Activated T-cell treated with anti-CD3 and anti-CD28 coated beads, Interleukin-2, amount 50 U/mL, for 24 hours (primary cell): ENCODE results near the gene ADORA2A.

Experiments used
- DNase-seq: peaks from one replicate; pipeline ENCODE4 v3.0.0-alpha.2; 2020
- H3K27ac Mint-ChIP-seq: 2 replicates; pipeline ENCODE4 v1.8.0; 2020; ENCODE audit warnings: mild to moderate bottlenecking, mixed read lengths
- H3K27me3 Mint-ChIP-seq: 2 replicates; pipeline ENCODE4 v1.8.0; 2020; ENCODE audit warnings: mixed read lengths
- H3K36me3 Mint-ChIP-seq: 2 replicates; pipeline ENCODE4 v1.8.0; 2020; ENCODE audit warnings: low read depth, mixed read lengths
- H3K4me1 Mint-ChIP-seq: 2 replicates; pipeline ENCODE4 v1.8.0; 2020; ENCODE audit warnings: low read depth, mixed read lengths
- H3K4me3 Mint-ChIP-seq: 2 replicates; pipeline ENCODE4 v1.8.0; 2020; ENCODE audit warnings: mild to moderate bottlenecking, moderate library complexity, mixed read lengths
- H3K9me3 Mint-ChIP-seq: 2 replicates; pipeline ENCODE4 v1.8.0; 2020; ENCODE audit warnings: mixed read lengths

ADORA2A gene

DNA sequence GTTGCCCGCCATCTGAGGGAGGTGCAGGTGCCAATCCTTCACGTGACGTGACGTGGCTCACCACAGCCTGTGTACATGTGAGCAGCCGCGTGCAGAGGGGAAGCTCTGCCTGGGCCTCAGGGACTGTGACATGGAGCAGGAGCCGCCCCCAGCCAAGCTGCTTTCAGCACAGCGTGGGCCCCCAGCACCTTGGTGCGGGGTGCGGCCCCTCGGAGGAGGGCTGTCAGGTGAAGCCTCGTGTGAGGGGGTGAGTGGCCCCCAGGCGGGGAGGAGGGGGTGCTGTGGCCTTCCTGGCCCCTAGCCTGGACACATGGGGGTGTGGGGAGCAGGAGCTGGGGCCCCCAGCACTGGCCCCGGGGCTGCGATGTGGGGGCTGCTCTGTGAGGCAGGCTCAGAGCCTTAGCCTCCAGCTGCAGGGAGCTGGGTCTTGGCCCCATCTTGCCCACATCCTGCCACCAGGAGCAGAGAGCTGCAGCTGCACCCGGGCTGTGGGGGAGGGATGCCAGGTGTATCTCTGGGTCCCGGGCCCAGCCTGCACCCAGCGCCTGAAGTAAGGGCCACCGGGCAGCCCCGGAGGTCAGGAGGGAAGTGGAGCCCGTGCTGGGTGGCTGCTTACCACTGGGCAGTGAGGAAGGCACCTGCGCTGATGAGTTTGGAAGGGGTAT lies at the start of gene ADORA2A:
TSS of gene ADORA2A (plus strand) at position 100 of the 665 bp plus-strand sequence. CDS start 5,806 bp downstream, outside the sequence.
- Mint-ChIP-seq H3K36me3 (peaks cover 36% of the 10 kb centered on the region), H3K27ac (peak within 1 kb of the TSS; percentile 92), H3K4me1 (peaks cover 72% of the 10 kb centered on the region), H3K4me3 (peak within 1 kb of the TSS; percentile 85), H3K9me3 (no peaks in the 10 kb centered on the region), H3K27me3 (no peaks in the 10 kb centered on the region)
- DNase-seq = peak; percentile 87

DNA sequence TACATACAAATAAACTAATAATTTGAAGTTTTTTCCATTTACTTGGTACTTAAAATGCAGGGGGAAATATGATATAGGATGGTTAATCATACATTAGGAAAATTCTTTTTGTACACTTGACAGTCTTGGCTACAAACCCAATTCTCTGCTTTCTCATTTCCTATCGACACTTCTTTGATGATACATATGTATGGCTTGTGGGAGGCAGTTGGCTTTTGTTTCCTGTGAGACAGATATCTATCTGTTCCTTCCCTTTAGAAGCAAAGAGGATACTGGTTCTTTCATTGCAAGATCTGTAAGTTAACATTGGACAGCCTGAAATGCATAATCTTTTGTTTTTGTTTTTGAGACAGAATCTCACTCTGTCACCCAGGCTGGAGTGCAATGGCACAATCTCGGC lies 47.9 kb upstream of the ADORA2A start:
- Mint-ChIP-seq H3K36me3 (peaks cover 75% of the 10 kb centered on the region), H3K27ac (peak overlapping the region; percentile 33), H3K9me3 (peaks cover 4% of the 10 kb centered on the region), H3K27me3 (no peaks in the 10 kb centered on the region), H3K4me1 (peaks cover 31% of the 10 kb centered on the region), H3K4me3 (no peak overlapping the region)
- no peak for DNase-seq

DNA sequence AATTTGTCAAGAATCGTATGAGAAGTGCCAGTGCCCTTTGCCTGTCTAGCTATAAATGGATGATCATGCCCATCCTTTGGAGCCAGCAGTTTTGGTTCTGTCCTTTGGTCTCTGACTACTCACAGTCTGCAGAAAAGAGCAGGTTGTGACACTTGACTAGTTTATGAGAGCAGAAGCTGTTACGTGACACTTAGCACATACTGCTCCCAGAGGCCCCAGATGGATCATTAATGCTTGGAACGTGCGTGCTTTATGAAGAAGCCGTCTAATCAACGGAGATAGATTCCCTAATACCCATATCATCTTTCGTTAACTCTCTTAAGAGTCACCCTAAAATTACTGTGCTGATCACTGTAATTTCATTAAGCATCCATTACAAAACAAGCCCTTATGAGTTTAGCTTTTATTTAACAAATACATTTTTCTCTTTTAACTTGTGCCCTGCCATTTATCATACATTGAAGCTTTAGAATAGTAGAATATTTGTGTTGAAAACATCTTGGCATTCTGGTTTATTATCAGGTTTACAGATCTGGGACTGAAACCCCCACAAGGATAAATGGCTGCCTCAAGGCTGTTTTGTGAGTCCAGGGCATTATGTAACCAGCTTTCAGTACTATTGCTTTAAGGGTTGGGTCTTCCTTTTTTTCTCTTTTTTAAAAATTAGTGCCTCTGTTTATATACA lies 47.0 kb upstream of the ADORA2A start:
- no peak for DNase-seq
- H3K36me3 Mint-ChIP-seq = peaks cover 67% of the 10 kb centered on the region
- H3K4me1 Mint-ChIP-seq = peaks cover 31% of the 10 kb centered on the region
- no peaks in the 10 kb centered on the region for H3K27me3 Mint-ChIP-seq
- H3K27ac Mint-ChIP-seq = peak overlapping the region; percentile 33
- no peaks in the 10 kb centered on the region for H3K9me3 Mint-ChIP-seq
- H3K4me3 Mint-ChIP-seq = no peak overlapping the region

DNA sequence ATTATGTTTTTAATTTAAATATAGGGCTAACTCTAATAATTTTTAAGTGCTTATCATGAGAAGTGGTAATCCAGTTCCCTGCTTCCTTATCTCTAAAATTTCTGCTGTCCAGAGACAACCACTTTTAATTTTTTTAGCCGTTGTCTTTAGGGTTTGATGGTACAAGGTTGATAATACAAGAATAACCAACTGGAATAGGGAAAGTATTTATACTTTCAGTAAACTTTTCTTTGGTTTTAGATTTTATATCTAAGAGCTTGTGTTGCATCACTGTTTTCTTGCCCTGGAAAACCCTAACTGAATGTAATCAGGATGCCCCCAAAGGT lies 46.5 kb upstream of the ADORA2A start:
- no peaks in the 10 kb centered on the region for H3K9me3 Mint-ChIP-seq
- no peak overlapping the region for H3K4me3 Mint-ChIP-seq
- no peak overlapping the region for H3K27ac Mint-ChIP-seq
- H3K4me1 Mint-ChIP-seq = peaks cover 31% of the 10 kb centered on the region
- H3K27me3 Mint-ChIP-seq = no peaks in the 10 kb centered on the region
- DNase-seq = no peak
- peaks cover 63% of the 10 kb centered on the region for H3K36me3 Mint-ChIP-seq

DNA sequence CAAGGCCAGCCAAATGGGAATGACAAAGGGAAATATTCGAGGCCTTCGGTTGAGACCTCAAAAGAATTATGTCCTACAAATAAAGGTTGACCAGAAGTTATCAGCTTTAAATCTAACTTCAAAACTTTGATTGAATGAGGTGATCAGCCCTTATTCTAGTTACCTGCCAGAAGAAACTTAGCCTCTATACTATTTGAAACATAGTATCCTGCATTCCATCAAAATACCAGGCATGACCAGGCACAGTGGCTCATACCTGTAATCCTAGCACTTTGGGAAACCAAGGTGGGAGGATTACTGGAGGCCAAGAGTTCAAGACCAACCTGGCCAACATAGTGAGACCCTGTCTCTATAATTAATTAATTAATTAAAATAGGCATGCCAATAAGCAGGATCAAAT lies 44.3 kb upstream of the ADORA2A start:
- no peak for DNase-seq
- Mint-ChIP-seq H3K4me3 (no peak overlapping the region), H3K36me3 (peaks cover 49% of the 10 kb centered on the region), H3K27ac (no peak overlapping the region), H3K4me1 (peaks cover 20% of the 10 kb centered on the region), H3K27me3 (no peaks in the 10 kb centered on the region), H3K9me3 (no peaks in the 10 kb centered on the region)

DNA sequence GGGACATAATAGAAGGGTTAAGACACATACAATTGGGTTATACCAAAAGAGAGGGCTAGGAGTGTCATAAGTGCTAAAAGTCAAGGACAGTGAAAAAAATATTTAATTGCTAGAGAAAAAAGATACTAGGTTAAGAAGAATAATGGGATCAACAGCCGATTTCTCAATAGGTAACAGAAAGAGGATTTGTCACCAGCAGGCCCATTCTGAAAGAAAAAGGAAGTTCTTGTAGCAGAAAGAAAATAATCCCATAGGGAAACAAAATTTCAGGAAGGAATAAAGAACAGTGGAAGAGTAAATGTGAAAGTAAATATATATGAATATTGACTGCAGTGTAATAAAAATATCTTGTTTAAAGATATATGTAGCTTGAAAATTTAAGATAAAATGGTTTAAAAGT lies 43.3 kb upstream of the ADORA2A start:
- no peak overlapping the region for H3K27ac Mint-ChIP-seq
- H3K4me1 Mint-ChIP-seq = peaks cover 12% of the 10 kb centered on the region
- no peaks in the 10 kb centered on the region for H3K27me3 Mint-ChIP-seq
- H3K9me3 Mint-ChIP-seq = no peaks in the 10 kb centered on the region
- H3K4me3 Mint-ChIP-seq = no peak overlapping the region
- DNase-seq = no peak
- H3K36me3 Mint-ChIP-seq = peaks cover 38% of the 10 kb centered on the region

DNA sequence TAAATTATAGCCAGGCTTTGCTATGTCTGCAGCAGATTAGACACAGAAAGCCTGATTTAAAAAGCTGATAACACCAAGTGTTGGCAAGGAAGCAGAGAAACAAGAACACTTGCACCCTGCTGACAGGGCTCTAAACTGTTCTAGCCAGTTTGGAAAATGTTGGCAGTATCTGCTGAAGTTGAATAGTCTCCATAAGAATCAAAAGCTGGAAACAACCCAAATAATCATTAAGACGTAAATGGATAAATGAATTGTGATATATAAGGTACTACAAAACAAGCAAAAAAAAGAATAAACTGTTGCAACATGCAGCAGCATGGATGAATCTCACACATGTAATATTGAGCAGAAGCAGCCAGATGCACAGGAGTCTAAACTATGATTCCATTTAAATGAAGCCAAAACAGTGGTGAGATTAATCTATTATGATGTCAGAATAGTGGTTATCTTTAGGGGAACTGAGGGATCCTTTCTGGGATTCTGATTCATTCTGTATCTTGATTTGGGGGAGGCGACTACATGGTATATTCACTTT lies 40.4 kb upstream of the ADORA2A start:
- no peak for DNase-seq
- H3K9me3 Mint-ChIP-seq = no peaks in the 10 kb centered on the region
- H3K27me3 Mint-ChIP-seq = no peaks in the 10 kb centered on the region
- H3K36me3 Mint-ChIP-seq = peaks cover 31% of the 10 kb centered on the region
- H3K27ac Mint-ChIP-seq = no peak overlapping the region
- H3K4me3 Mint-ChIP-seq = no peak overlapping the region
- H3K4me1 Mint-ChIP-seq = peaks cover 10% of the 10 kb centered on the region

DNA sequence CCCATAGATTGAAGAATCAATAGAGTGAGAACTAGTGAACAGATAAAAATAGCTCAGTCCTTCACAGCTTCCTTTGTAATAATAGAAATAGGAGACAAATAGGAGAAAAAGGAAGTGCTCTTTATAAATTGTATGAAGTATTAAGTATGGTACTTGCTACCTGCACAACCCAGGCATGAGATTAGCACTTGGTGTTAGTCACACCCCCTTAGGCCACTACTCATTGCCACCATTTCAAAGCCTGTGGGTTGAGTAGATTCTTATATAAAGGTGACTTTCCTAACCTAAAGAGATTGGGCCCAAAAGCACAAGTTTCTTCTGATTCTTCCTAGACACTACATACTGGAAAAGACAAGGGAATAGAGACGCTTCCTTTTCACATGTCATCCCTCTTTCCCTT lies 37.7 kb upstream of the ADORA2A start:
- no peak overlapping the region for H3K4me3 Mint-ChIP-seq
- no peak overlapping the region for H3K27ac Mint-ChIP-seq
- peaks cover 14% of the 10 kb centered on the region for H3K4me1 Mint-ChIP-seq
- peaks cover 27% of the 10 kb centered on the region for H3K36me3 Mint-ChIP-seq
- H3K9me3 Mint-ChIP-seq = no peaks in the 10 kb centered on the region
- DNase-seq = no peak
- no peaks in the 10 kb centered on the region for H3K27me3 Mint-ChIP-seq

DNA sequence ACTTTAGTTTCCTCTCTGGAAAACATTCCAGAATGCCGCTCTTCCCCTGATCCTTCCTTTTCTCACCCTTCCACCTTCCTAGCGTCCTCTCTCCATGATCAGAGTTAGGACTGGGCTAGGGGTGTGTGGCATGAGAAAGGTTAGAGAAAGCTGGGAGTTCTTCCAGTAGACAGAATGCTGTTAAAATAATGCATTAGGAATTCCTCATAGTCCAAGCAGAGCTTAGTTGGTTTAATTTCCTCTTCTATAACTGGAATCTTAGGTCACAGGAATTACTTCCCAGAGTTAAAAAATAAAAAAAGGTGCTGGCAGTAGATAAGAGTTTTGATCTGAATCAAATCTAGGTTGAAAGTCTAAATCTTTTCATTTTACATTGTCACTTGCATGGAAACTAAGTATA lies 37.2 kb upstream of the ADORA2A start:
- no peaks in the 10 kb centered on the region for H3K9me3 Mint-ChIP-seq
- H3K4me3 Mint-ChIP-seq = no peak overlapping the region
- H3K27ac Mint-ChIP-seq = no peak overlapping the region
- H3K4me1 Mint-ChIP-seq = peaks cover 14% of the 10 kb centered on the region
- no peak for DNase-seq
- no peaks in the 10 kb centered on the region for H3K27me3 Mint-ChIP-seq
- H3K36me3 Mint-ChIP-seq = peaks cover 30% of the 10 kb centered on the region

DNA sequence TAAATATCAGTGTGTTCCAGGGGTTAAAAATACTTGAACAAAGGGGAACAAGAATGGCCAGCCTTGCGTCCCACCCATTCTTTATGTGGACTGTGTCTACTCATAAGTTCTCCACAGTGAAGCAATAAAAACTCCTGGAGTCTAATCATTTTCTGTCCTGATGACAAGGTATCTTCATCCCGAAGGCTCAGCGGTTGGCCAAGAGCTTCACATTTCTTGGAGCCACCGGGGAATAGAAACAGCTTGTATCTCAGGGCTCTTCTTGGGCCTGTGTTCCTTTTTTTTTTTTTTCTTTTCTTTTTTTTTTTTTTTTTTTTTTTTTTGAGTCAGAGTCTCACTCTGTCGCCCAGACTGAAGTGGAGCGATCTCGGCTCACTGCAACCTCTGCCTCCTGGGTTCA lies 36.8 kb upstream of the ADORA2A start:
- Mint-ChIP-seq H3K4me1 (peaks cover 14% of the 10 kb centered on the region), H3K4me3 (no peak overlapping the region), H3K9me3 (no peaks in the 10 kb centered on the region), H3K27me3 (no peaks in the 10 kb centered on the region), H3K36me3 (peaks cover 33% of the 10 kb centered on the region), H3K27ac (no peak overlapping the region)
- DNase-seq = no peak

DNA sequence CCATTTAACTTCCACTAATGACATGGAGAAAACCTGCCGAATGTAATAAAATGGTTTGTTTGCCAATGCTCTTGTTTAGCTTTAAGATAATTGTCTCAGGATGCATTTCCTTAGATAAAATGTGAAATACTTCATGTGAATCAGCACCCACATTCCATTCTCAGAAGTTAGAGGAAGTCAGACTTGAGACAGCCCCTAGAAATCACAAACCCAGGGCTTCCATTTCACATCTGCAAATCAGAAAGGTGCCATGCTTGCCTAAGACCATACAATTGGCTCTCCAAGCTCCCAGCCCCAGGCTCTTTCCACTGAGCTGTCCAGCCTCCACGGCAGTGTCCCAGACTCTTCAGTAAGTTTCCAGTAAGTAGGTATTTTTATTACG lies 35.6 kb upstream of the ADORA2A start:
- DNase-seq = no peak
- H3K4me3 Mint-ChIP-seq = no peak overlapping the region
- no peaks in the 10 kb centered on the region for H3K9me3 Mint-ChIP-seq
- H3K36me3 Mint-ChIP-seq = peaks cover 40% of the 10 kb centered on the region
- H3K27me3 Mint-ChIP-seq = no peaks in the 10 kb centered on the region
- H3K4me1 Mint-ChIP-seq = peaks cover 14% of the 10 kb centered on the region
- peak overlapping the region; percentile 37 for H3K27ac Mint-ChIP-seq

DNA sequence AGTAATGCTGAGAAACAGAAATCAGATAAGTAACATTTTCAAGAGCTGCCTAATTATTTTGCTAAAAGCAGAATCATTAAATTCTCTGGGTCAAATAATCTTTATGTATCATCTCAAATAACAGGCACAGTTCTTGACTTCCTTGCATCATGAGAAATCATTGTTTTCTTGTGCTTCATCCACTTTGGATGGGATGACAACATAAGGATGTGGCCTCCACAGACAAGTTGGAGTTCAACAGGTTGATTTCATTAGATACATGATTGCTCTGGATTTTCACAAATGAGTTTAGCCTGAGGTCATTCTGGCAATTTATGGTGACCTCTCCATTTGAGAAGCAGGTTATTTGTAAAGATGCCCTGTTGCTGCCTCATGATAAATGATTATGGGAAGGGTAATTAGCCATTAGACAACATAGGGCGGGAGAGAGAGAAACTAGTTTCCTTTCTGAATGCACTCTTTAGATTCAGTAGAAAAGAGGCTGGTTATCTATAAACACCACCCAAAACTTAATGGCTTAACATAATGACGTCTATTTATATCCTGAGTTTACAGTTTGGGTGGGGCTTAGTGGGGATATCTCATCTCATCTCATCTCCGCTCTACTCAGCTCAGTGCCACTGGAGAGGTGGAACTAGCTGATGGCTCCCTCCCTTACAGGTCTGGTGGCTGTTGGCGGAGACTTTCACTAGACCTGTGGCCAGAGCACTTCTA lies 35.0 kb upstream of the ADORA2A start:
- Mint-ChIP-seq H3K36me3 (peaks cover 41% of the 10 kb centered on the region), H3K27me3 (no peaks in the 10 kb centered on the region), H3K9me3 (no peaks in the 10 kb centered on the region), H3K4me1 (peaks cover 14% of the 10 kb centered on the region), H3K4me3 (no peak overlapping the region), H3K27ac (peak overlapping the region; percentile 37)
- no peak for DNase-seq

DNA sequence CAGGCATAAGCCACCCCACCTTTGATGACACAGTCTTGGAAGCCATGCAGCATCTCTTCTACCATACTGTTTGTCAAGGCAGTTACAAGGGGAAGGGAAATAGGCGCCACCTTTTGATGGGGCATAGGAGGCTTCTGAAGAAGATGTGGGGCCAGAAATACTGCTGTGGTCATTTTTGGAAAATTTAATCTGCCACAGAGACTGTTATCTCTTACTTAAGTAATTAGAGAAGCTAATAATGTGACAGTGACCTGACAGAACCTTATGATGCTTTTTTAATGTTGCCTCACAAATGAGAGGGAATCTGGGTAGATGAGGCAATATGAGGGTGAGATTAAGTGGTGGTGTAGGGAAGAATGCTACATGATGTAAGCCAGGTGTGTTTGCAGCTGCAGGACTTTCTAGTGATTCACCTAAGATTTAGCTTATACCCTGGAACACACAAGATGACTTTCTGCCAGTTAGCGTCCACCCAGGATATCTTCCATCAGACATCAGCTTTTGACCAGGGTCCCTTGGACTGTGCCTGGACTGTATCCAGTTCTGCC lies 34.3 kb upstream of the ADORA2A start:
- Mint-ChIP-seq H3K36me3 (peaks cover 47% of the 10 kb centered on the region), H3K27me3 (no peaks in the 10 kb centered on the region), H3K4me1 (peaks cover 18% of the 10 kb centered on the region), H3K4me3 (no peak overlapping the region), H3K27ac (no peak overlapping the region), H3K9me3 (no peaks in the 10 kb centered on the region)
- no peak for DNase-seq

DNA sequence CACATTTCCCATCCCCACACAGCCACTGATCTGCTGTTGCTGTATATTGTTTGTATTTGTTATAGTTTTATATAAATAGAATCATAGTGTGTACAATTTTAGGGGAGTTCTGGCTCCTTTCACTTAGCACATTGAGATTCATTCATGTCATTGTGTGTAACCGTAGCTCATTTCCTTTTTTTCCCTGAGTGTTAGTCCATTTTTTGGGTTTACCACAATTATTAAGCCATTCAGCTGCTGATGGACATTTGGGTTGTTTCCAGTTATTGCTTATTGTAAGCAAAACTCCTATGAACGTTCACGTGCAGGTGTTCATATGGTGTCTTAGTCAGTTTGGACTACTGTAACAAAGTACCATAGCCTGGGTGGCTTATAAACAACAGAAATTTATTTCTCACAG lies 33.6 kb upstream of the ADORA2A start:
- Mint-ChIP-seq H3K27me3 (no peaks in the 10 kb centered on the region), H3K4me3 (no peak overlapping the region), H3K9me3 (no peaks in the 10 kb centered on the region), H3K36me3 (peaks cover 55% of the 10 kb centered on the region), H3K27ac (no peak overlapping the region), H3K4me1 (peaks cover 20% of the 10 kb centered on the region)
- no peak for DNase-seq

DNA sequence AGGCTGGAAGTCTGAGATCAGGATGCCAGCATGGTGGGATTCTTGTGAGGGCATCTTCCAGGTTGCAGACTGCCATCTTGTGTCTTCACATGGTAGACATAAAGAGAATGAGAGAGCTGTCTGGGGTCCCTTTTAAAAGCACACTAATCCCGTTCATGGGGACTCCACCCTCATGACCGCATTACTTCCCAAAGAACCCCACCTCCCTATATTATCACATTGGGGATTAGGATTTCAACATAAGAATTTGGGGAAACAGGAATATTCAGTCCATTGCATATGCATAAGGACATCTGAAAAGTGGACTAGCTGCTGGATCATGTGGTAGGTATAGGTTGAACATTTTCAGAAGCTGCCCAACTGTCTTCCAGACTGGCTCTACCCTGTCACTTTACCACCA lies 33.1 kb upstream of the ADORA2A start:
- Mint-ChIP-seq H3K27me3 (no peaks in the 10 kb centered on the region), H3K36me3 (peaks cover 55% of the 10 kb centered on the region), H3K9me3 (no peaks in the 10 kb centered on the region), H3K27ac (no peak overlapping the region), H3K4me1 (peaks cover 20% of the 10 kb centered on the region), H3K4me3 (no peak overlapping the region)
- no peak for DNase-seq
